DND-41 (cell line): ENCODE data around the gene FGF1.

Experiments
- ATAC-seq: fragments of 200-7000 bp; cut with Tn5 transposase; 3 replicates; pipeline ENCODE4 v1.9.1; 2021; ENCODE audit warnings: low read depth; ENCODE audit not compliant: insufficient read depth
- DNase-seq: peaks from one replicate; pipeline ENCODE4 v3.0.0-alpha.2; 2020
- H2AFZ ChIP-seq: 2 replicates; pipeline ENCODE4 v1.6.0; 2012; ENCODE audit warnings: low read depth, low read length
- H3K27ac ChIP-seq: 2 replicates; pipeline ENCODE4 v1.5.1; 2012; ENCODE audit warnings: low read length, inconsistent platforms
- H3K27me3 ChIP-seq: fragments of 200-600 bp; sonication (generic); 2 replicates; pipeline ENCODE4 v1.6.0; 2012; ENCODE audit warnings: low read length, mild to moderate bottlenecking, inconsistent platforms; ENCODE audit not compliant: insufficient read depth, poor library complexity
- H3K36me3 ChIP-seq: 2 replicates; pipeline ENCODE4 v1.5.1; 2012; ENCODE audit warnings: low read length, inconsistent platforms; ENCODE audit not compliant: insufficient read depth
- H3K4me1 ChIP-seq: 2 replicates; pipeline ENCODE4 v1.5.1; 2012; ENCODE audit warnings: mild to moderate bottlenecking, low read length; ENCODE audit not compliant: insufficient read depth
- H3K4me2 ChIP-seq: 2 replicates; pipeline ENCODE4 v1.6.0; 2012; ENCODE audit warnings: mild to moderate bottlenecking, moderate library complexity, low read length, inconsistent platforms; ENCODE audit not compliant: insufficient read depth
- H3K4me3 ChIP-seq, 2 experiments: fragments of 200-600 bp in 1 of 2; shearing (Covaris generic) in 1 of 2; 2 replicates each; pipeline ENCODE4 v1.5.1; 2012 to 2016; ENCODE audit warnings: inconsistent platforms in 2 of 2, low read length in 2 of 2, mild to moderate bottlenecking in 2 of 2, low read depth in 1 of 2, moderate library complexity in 1 of 2
- H3K79me2 ChIP-seq: 2 replicates; pipeline ENCODE4 v1.6.0; 2012; ENCODE audit warnings: low read length, inconsistent platforms; ENCODE audit not compliant: insufficient read depth
- H3K9ac ChIP-seq: 2 replicates; pipeline ENCODE4 v1.6.0; 2012; ENCODE audit warnings: low read depth, mild to moderate bottlenecking, inconsistent platforms, low read length, moderate library complexity
- H3K9me3 ChIP-seq: 2 replicates; pipeline ENCODE4 v1.5.1; 2012; ENCODE audit warnings: low read length, moderate library complexity, mild to moderate bottlenecking, inconsistent platforms; ENCODE audit not compliant: insufficient read depth, severe bottlenecking
- H4K20me1 ChIP-seq: 2 replicates; pipeline ENCODE4 v1.6.0; 2012; ENCODE audit warnings: low read length; ENCODE audit not compliant: insufficient read depth
- CTCF ChIP-seq: IDR thresholded peaks from 2 replicates; pipeline ENCODE4 v1.5.1; 2012; ENCODE audit warnings: borderline replicate concordance, low read length, moderate library complexity, mild to moderate bottlenecking; ENCODE audit not compliant: poor library complexity, severe bottlenecking; ENCODE audit errors: extremely low read depth
- EZH2 ChIP-seq: IDR thresholded peaks from 3 replicates; pipeline ENCODE4 v1.6.1; 2012; ENCODE audit warnings: borderline replicate concordance, low read depth, mild to moderate bottlenecking, moderate library complexity, low read length, inconsistent platforms; ENCODE audit not compliant: severe bottlenecking

FGF1 gene

GRCh38 chr5:142601432-142601831 lies 84.5 kb downstream of the FGF1 start:
- Histone ChIP-seq H3K4me2 (no peak overlapping the region), H3K27me3 (no peaks in the 10 kb centered on the region), H3K79me2 (no peaks in the 10 kb centered on the region), H4K20me1 (no peaks in the 10 kb centered on the region), H3K4me3 (no peak overlapping the region), H3K9me3 (no peaks in the 10 kb centered on the region), H3K36me3 (no peaks in the 10 kb centered on the region), H3K4me1 (no peaks in the 10 kb centered on the region), H3K9ac (no peak overlapping the region), H2AFZ (no peak overlapping the region), H3K27ac (no peak overlapping the region)
- TF ChIP-seq CTCF (peak; percentile 33), EZH2 (no peak)
- ATAC-seq (no peak), DNase-seq (peak; percentile 12)

GRCh38 chr5:142600611-142601358 lies 85.1 kb downstream of the FGF1 start:
- Histone ChIP-seq H3K4me1 (no peaks in the 10 kb centered on the region), H3K27me3 (no peaks in the 10 kb centered on the region), H3K9ac (no peak overlapping the region), H3K36me3 (no peaks in the 10 kb centered on the region), H3K79me2 (no peaks in the 10 kb centered on the region), H3K4me3 (no peak overlapping the region), H4K20me1 (no peaks in the 10 kb centered on the region), H3K9me3 (no peaks in the 10 kb centered on the region), H3K4me2 (no peak overlapping the region), H2AFZ (no peak overlapping the region), H3K27ac (no peak overlapping the region)
- ATAC-seq (no peak), DNase-seq (no peak)
- TF ChIP-seq CTCF (no peak), EZH2 (no peak)

DNA sequence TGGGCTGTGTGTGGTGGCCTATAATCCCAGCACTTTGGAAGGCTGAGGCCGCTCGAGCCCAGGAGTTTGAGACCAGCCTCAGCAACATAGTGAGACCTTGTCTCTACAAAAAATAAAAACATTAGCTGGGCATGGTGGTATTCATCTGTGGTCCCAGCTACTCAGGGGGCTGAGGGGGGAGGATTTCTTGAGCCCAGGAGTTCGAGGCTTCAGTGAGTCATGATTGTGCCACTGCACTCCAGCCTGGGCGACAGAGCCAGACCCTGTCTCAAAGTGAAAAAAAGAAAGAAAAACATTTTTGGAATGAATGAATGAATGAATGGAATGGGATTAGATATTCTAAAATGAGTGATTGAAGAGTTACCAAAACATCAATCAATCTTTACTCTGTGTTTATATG lies 85.8 kb downstream of the FGF1 start:
- Histone ChIP-seq H3K9me3 (no peaks in the 10 kb centered on the region), H3K27me3 (no peaks in the 10 kb centered on the region), H3K27ac (no peak overlapping the region), H3K79me2 (no peaks in the 10 kb centered on the region), H3K9ac (no peak overlapping the region), H2AFZ (no peak overlapping the region), H3K4me2 (no peak overlapping the region), H3K4me1 (no peaks in the 10 kb centered on the region), H3K36me3 (no peaks in the 10 kb centered on the region), H4K20me1 (no peaks in the 10 kb centered on the region), H3K4me3 (no peak overlapping the region)
- no peak for DNase-seq
- TF ChIP-seq EZH2 (no peak), CTCF (no peak)
- no peak for ATAC-seq

DNA sequence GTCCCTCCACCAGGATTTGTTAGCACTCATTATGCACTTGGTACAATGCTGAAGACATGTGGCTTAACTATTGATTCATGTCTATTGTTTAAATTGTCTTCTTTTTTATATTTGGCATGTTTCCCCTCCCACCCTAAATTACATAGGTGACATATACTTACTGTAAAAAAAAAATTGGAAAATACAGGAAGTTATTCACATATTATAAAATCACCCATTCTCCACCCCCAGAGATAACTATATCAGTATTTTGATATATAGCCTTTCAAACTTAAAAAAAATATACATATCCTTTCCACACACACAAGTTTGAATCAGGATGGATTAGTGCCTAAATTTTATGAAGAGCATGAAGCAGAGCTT lies 87.6 kb downstream of the FGF1 start:
- H3K36me3 ChIP-seq, result no peaks in the 10 kb centered on the region
- no peaks in the 10 kb centered on the region for H3K4me1 ChIP-seq
- H3K27ac ChIP-seq, result no peak overlapping the region
- H3K79me2 ChIP-seq, result no peaks in the 10 kb centered on the region
- H3K9ac ChIP-seq, result no peak overlapping the region
- H3K9me3 ChIP-seq, result no peaks in the 10 kb centered on the region
- H4K20me1 ChIP-seq, result no peaks in the 10 kb centered on the region
- no peak for DNase-seq
- H3K4me2 ChIP-seq, result no peak overlapping the region
- no peak for ATAC-seq
- H3K27me3 ChIP-seq, result no peaks in the 10 kb centered on the region
- TF ChIP-seq CTCF (no peak), EZH2 (no peak)
- no peak overlapping the region for H3K4me3 ChIP-seq
- H2AFZ ChIP-seq, result no peak overlapping the region
